ENCODE data around the gene GALNT9.

DNA sequence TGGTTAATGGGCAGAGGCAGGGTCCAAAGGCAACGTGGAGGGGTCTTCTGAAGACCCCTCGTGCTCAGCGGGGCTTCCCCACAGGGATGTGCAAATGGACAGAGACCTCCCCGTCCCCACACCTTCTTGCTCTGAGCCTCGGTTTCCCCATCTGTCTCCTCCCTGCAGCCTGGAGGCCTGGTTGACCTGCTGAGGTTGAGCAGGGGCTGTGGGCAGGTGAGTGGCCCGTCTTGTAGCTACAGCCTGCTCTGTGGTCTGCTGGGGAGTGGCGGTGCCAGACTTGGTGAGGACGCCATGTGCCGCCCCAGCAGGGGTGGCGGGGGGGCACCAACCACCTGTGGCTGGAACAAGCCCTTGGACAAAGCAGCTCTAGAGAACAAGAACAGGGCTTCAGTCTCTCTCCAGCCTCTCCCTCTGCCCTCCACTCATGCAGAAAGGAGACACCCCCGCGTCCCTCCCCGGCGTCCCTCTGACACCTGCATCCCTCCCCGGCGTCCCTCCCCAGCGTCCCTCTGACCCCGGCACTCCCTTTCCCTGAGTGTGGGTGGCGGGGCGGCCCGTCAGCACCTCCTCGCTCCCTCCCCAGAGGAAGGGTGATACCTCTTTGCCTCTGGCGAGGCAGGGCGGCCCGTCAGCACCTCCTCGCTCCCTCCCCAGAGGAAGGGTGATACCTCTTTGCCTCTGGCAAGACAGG, 101.5 kb downstream of the GALNT9 start:
- no peak for TF ChIP-seq EZH2 (IDR thresholded peaks at IDR 0.05; ENCODE audit: low read length, missing control alignments)
- TF ChIP-seq, protein P1, sequence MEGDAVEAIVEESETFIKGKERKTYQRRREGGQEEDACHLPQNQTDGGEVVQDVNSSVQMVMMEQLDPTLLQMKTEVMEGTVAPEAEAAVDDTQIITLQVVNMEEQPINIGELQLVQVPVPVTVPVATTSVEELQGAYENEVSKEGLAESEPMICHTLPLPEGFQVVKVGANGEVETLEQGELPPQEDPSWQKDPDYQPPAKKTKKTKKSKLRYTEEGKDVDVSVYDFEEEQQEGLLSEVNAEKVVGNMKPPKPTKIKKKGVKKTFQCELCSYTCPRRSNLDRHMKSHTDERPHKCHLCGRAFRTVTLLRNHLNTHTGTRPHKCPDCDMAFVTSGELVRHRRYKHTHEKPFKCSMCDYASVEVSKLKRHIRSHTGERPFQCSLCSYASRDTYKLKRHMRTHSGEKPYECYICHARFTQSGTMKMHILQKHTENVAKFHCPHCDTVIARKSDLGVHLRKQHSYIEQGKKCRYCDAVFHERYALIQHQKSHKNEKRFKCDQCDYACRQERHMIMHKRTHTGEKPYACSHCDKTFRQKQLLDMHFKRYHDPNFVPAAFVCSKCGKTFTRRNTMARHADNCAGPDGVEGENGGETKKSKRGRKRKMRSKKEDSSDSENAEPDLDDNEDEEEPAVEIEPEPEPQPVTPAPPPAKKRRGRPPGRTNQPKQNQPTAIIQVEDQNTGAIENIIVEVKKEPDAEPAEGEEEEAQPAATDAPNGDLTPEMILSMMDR (conservative IDR thresholded peaks at IDR 0.05 in 1 of 2, IDR thresholded peaks at IDR 0.05 in 1 of 2; ENCODE audit: low read depth in 1 of 2, low read length in 2 of 2) = no peak
